H1 (cell line): ENCODE results near the gene ACTR6. TPM values are rescaled to one million over a fixed set of nuclear protein-coding genes. Genes with fewer than 3 reads are reported as not detected.
A peak's percentile ranks its signal among the peaks of the same experiment; 100 is the strongest.

Source experiments
- CTCF ChIA-PET: fragments of 300-600 bp; sonication (Branson Sonifier 250); formaldehyde crosslinking; loops from one replicate; lab custom pipeline; 2021; ENCODE audit not compliant: partially characterized antibody; lab: Charles Lee
- POLR2A ChIA-PET: fragments of 300-600 bp; sonication (Branson Sonifier 250); formaldehyde crosslinking; loops from one replicate; lab custom pipeline; 2021; ENCODE audit warnings: inconsistent platforms; ENCODE audit not compliant: partially characterized antibody; lab: Charles Lee
- DNase-seq, 2 experiments: peaks; one replicate each; pipeline versions ENCODE4 v3.0.0 to v3.0.0-alpha.2; 2010 to 2022; ENCODE audit warnings: low spot score in 2 of 2, low read depth in 1 of 2, mixed read lengths in 1 of 2
- FAIRE-seq: peaks from 2 replicates; lab custom pipeline; 2011; peaks lifted over from hg19 to GRCh38; lab: Jason Lieb, UNC
- H2AFZ ChIP-seq: 2 replicates; pipeline ENCODE4 v1.8.1; 2012; ENCODE audit warnings: low read length, inconsistent platforms
- H2AK5ac ChIP-seq: 2 replicates; pipeline ENCODE4 v1.6.1; 2013; ENCODE audit warnings: low read depth, low read length
- H2BK120ac ChIP-seq: replicated peaks from 2 replicates; pipeline ENCODE3; 2013; ENCODE audit warnings: low read depth, low read length, inconsistent platforms
- H2BK12ac ChIP-seq: 2 replicates; pipeline ENCODE4 v1.6.1; 2013; ENCODE audit warnings: low read depth, low read length
- H2BK15ac ChIP-seq: 2 replicates; pipeline ENCODE4 v1.6.1; 2013; ENCODE audit warnings: low read length
- H2BK20ac ChIP-seq: 2 replicates; pipeline ENCODE4 v1.6.1; 2013; ENCODE audit warnings: low read length
- H2BK5ac ChIP-seq: 2 replicates; pipeline ENCODE4 v1.6.1; 2013; ENCODE audit warnings: low read depth, low read length
- H3K14ac ChIP-seq: 2 replicates; pipeline ENCODE4 v1.6.1; 2013; ENCODE audit warnings: inconsistent platforms; ENCODE audit not compliant: insufficient read length
- H3K18ac ChIP-seq: 2 replicates; pipeline ENCODE4 v1.6.1; 2013; ENCODE audit warnings: low read length; ENCODE audit errors: extremely low read depth
- H3K23ac ChIP-seq: 2 replicates; pipeline ENCODE4 v1.6.1; 2013; ENCODE audit warnings: inconsistent platforms; ENCODE audit not compliant: insufficient read length
- H3K23me2 ChIP-seq: 2 replicates; pipeline ENCODE4 v1.6.1; 2013; ENCODE audit warnings: low read depth, low read length
- H3K27ac ChIP-seq: 2 replicates; pipeline ENCODE4 v1.6.1; 2011; ENCODE audit warnings: low read depth, low read length, inconsistent platforms
- H3K27me3 ChIP-seq, 4 experiments: replicated peaks in 1 of 4; 1 replicate in 1 of 4; 2 replicates in 3 of 4; pipeline versions ENCODE4 v1.6.1 to v1.8.1; 2011 to 2013; ENCODE audit warnings: low read length in 3 of 4, mild to moderate bottlenecking in 3 of 4, inconsistent platforms in 2 of 4, mixed read lengths in 2 of 4, moderate library complexity in 1 of 4; ENCODE audit not compliant: control insufficient read depth in 3 of 4, insufficient read depth in 3 of 4; ENCODE audit errors: extremely low read depth in 1 of 4
- H3K36me3 ChIP-seq, 4 experiments: 2 replicates each; pipeline versions ENCODE4 v1.6.1 to v1.8.1; 2011 to 2013; ENCODE audit warnings: mild to moderate bottlenecking in 4 of 4, low read length in 3 of 4, moderate library complexity in 2 of 4, control low read depth in 1 of 4, inconsistent platforms in 1 of 4; ENCODE audit not compliant: insufficient read depth in 4 of 4, control insufficient read depth in 2 of 4
- H3K4ac ChIP-seq: replicated peaks from 2 replicates; pipeline ENCODE3; 2013; ENCODE audit warnings: low read length, low read depth, mixed read lengths, inconsistent platforms; ENCODE audit not compliant: insufficient read length
- H3K4me1 ChIP-seq, 4 experiments: replicated peaks in 1 of 4; 1 replicate in 1 of 4; 2 replicates in 3 of 4; pipeline versions ENCODE4 v1.6.1 to v1.8.1; 2011 to 2013; ENCODE audit warnings: low read length in 3 of 4, inconsistent platforms in 2 of 4, mixed read lengths in 1 of 4; ENCODE audit not compliant: insufficient read depth in 4 of 4, control insufficient read depth in 3 of 4
- H3K4me2 ChIP-seq, 2 experiments: 2 replicates each; pipeline versions ENCODE4 v1.6.1 to v1.8.1; 2011 to 2013; ENCODE audit warnings: low read depth in 2 of 2, low read length in 2 of 2, control low read depth in 1 of 2, inconsistent platforms in 1 of 2, mild to moderate bottlenecking in 1 of 2; ENCODE audit not compliant: insufficient read depth in 1 of 2
- H3K4me3 ChIP-seq, 4 experiments: fragments of 200-600, 300-600 bp in 1 of 4; sonication (generic), shearing (Covaris generic), sonication (Bioruptor Twin) in 1 of 4; 2 replicates each; pipeline versions ENCODE4 v1.5.1 to v1.8.1; 2011 to 2016; ENCODE audit warnings: low read length in 4 of 4, low read depth in 3 of 4, control low read depth in 2 of 4, inconsistent platforms in 2 of 4, mild to moderate bottlenecking in 2 of 4, mixed read lengths in 1 of 4, moderate library complexity in 1 of 4; ENCODE audit not compliant: insufficient read depth in 2 of 4; ENCODE audit errors: extremely low read depth in 1 of 4
- H3K56ac ChIP-seq: replicated peaks from 2 replicates; pipeline ENCODE3; 2013; ENCODE audit warnings: low read depth, mild to moderate bottlenecking, mixed read lengths, low read length, inconsistent platforms; ENCODE audit not compliant: insufficient read length
- H3K79me1 ChIP-seq: 2 replicates; pipeline ENCODE4 v1.6.1; 2013; ENCODE audit warnings: low read depth, low read length, control low read depth
- H3K79me2 ChIP-seq, 2 experiments: 2 replicates each; pipeline versions ENCODE4 v1.6.1 to v1.8.1; 2012 to 2013; ENCODE audit warnings: low read length in 2 of 2, mild to moderate bottlenecking in 2 of 2, inconsistent platforms in 1 of 2; ENCODE audit not compliant: insufficient read depth in 2 of 2, control insufficient read depth in 1 of 2
- H3K9ac ChIP-seq, 4 experiments: replicated peaks in 1 of 4; 1 replicate in 1 of 4; 2 replicates in 3 of 4; pipeline versions ENCODE4 v1.6.1 to v1.8.1; 2011 to 2013; ENCODE audit warnings: low read depth in 3 of 4, low read length in 3 of 4, control low read depth in 2 of 4, mild to moderate bottlenecking in 2 of 4, moderate library complexity in 2 of 4, inconsistent platforms in 1 of 4; ENCODE audit errors: extremely low read depth in 1 of 4
- H3K9me3 ChIP-seq, 2 experiments: 2 replicates each; pipeline versions ENCODE4 v1.6.1 to v1.8.1; 2012 to 2013; ENCODE audit warnings: mild to moderate bottlenecking in 2 of 2, moderate library complexity in 2 of 2, control low read depth in 1 of 2, inconsistent platforms in 1 of 2, low read depth in 1 of 2, low read length in 1 of 2, mixed read lengths in 1 of 2; ENCODE audit not compliant: insufficient read depth in 2 of 2
- H4K20me1 ChIP-seq, 2 experiments: replicated peaks in 1 of 2; 2 replicates each; pipeline versions ENCODE3 to v1.8.1; 2011 to 2013; ENCODE audit warnings: inconsistent platforms in 2 of 2, low read length in 2 of 2, mild to moderate bottlenecking in 1 of 2; ENCODE audit not compliant: insufficient read depth in 2 of 2, control insufficient read depth in 1 of 2
- H4K5ac ChIP-seq: 2 replicates; pipeline ENCODE4 v1.6.1; 2013; ENCODE audit warnings: low read length, low read depth, mixed read lengths, inconsistent platforms; ENCODE audit not compliant: insufficient read length
- H4K8ac ChIP-seq: 2 replicates; pipeline ENCODE4 v1.8.0; 2013; ENCODE audit warnings: mild to moderate bottlenecking, moderate library complexity, low read length, inconsistent platforms; ENCODE audit not compliant: insufficient read depth; ENCODE audit errors: extremely low read depth
- H4K91ac ChIP-seq: replicated peaks from 2 replicates; pipeline ENCODE3; 2013; ENCODE audit warnings: low read length, mixed read lengths, inconsistent platforms; ENCODE audit not compliant: insufficient read length
- CHD2 ChIP-seq: IDR thresholded peaks from 2 replicates; pipeline ENCODE4 v1.6.1; 2012; ENCODE audit warnings: low read length, improper control_type of control experiment
- TCF12 ChIP-seq: IDR thresholded peaks from 2 replicates; pipeline ENCODE4 v1.6.1; 2011; ENCODE audit warnings: low read depth, mild to moderate bottlenecking, low read length
- WGBS, 2 experiments: shearing (Covaris generic) in 1 of 2; methylation state at CpG; one replicate each; pipeline versions ENCODE4 v1.1.6 to v1.1.7; 2013 to 2015; ENCODE audit warnings: low lambda C conversion rate in 2 of 2, mixed read lengths in 2 of 2, inconsistent platforms in 1 of 2, low coverage in 1 of 2, missing lambda C conversion rate in 1 of 2; ENCODE audit not compliant: insufficient replicate concordance in 2 of 2, insufficient coverage in 1 of 2, insufficient read length in 1 of 2; ENCODE audit errors: extremely low coverage in 1 of 2, missing lambda C conversion rate in 1 of 2; 5-methylcytosine and 5-hydroxymethylcytosine counted together
- polyA plus RNA-seq, 7 experiments: library from polyadenylated mRNA; depleted of rRNA in 3 of 7; stranded (reverse) in 5 of 7; unstranded in 2 of 7; fragments of >200 nt in 5 of 7; fragments of 200-250 nt in 2 of 7; gene quantifications; 1 replicate in 5 of 7; 2 replicates in 1 of 7; 4 replicates in 1 of 7; pipeline versions ENCODE4 v1.2.1 to v1.2.3, GENCODE V29; 2011 to 2013; ENCODE audit warnings: missing spikeins in 2 of 7, mixed read lengths in 2 of 7
- total RNA-seq: library from RNA; stranded (reverse); fragmentation: NEBNext Ultra II Directional; extraction: Animal tissue kit (Norgen Biotek cat#: 25700); gene quantifications from 2 replicates; pipeline ENCODE4 v1.2.1, GENCODE V29; 2021

ACTR6 gene
- total and polyA plus RNA-seq, 2 of the 8 experiments (the other 6 are each of a cell fraction or from before 2014, with no cell fraction given) = 10.2 to 36.8 TPM

- Histone ChIP-seq H4K5ac (no peak overlapping the region), H2BK15ac (no peak overlapping the region), H3K79me1 (no peaks in the 10 kb centered on the region), H2AFZ (no peak overlapping the region), H2BK5ac (no peak overlapping the region), H2AK5ac (peak overlapping the region; percentile 60; the same call in 1 of the 2 replicates), H2BK120ac (no peak overlapping the region), H3K79me2 (no peaks in the 10 kb centered on the region), H3K9ac (no peak overlapping the region), H3K14ac (no peak overlapping the region), H3K56ac (no peak overlapping the region), H3K9me3 (peaks cover 7 to 8% of the 10 kb centered on the region in 2 experiments; a peak in 3 of 4 replicates), H3K4ac (no peak overlapping the region), H3K4me2 (no peak overlapping the region), H4K20me1 (no peaks in the 10 kb centered on the region), H3K4me3 (no peak overlapping the region), H3K27ac (no peak overlapping the region), H4K91ac (no peak overlapping the region), H2BK20ac (no peak overlapping the region), H3K23ac (no peak overlapping the region), H2BK12ac (0 out of 2 replicates have a peak overlapping the region, but pooled peaks have one; percentile 50), H3K18ac (no peak overlapping the region), H3K23me2 (no peaks in the 10 kb centered on the region), H3K27me3 (no peaks in the 10 kb centered on the region), H3K4me1 (peaks cover 2 to 10% (median 7%) of the 10 kb centered on the region in 4 experiments; a peak in 5 of 7 replicates), H3K36me3 (no peaks in the 10 kb centered on the region; a peak in 1 of 8 replicates), H4K8ac (no peak overlapping the region)
- no peak for FAIRE-seq
- CTCF ChIA-PET = interaction anchor here (0.6 to 2.1 kb wide), 5 partner anchors 8 to 84 kb away, joined by 3 to 7 read pairs (median 4); no protein-coding TSS in a partner anchor
- no peak for DNase-seq
- TF ChIP-seq TCF12 (peak; percentile 97), CHD2 (no peak)
- POLR2A ChIA-PET = interaction anchor here (1.2 to 1.6 kb wide), 2 partner anchors 11 to 41 kb away, joined by 6 read pairs; partner anchors contain the start of gene ACTR6
- 90% methylated on average over 9 of the region's 9 CpGs; no CpG with 5 or more reads in 1 of the 2 experiments for WGBS, 2 experiments
These were observed 41.1 kb upstream of the ACTR6 start for GRCh38 chr12:100159391-100160104.
